ENCODE data around the gene PGM2.

DNA sequence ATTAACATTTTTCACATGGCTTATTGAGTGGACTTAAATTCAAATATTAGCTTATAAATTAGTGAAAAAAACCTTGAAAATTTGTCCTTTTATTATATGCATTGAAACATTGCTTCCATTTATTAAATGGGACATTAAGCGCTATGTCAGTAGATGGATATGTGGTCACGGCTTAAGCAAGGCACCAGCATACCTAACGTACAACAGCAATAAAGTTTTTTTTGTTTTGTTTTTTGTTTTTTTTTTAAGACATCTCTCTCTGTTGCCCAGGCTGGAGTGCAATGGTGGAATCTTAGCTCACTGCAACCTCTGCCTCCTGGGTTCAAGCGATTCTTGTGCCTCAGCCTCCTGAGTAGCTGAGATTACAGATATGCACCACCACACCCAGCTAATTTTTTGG lies 31.6 kb downstream of the PGM2 start:
- no peak for TF ChIP-seq EZH2phosphoT487 (IDR thresholded peaks at IDR 0.05; ENCODE audit: insufficient read depth, low read depth)
- TF ChIP-seq EZH2 (IDR thresholded peaks at IDR 0.05; ENCODE audit: insufficient read depth, poor library complexity, severe bottlenecking): no peak
